ENCODE results near the gene ARHGAP18.

GRCh38 chr6:129717277-129717676, 7.3 kb upstream of the ARHGAP18 start:
- no peak for TF ChIP-seq EP300 (IDR thresholded peaks at IDR 0.05)
- TF ChIP-seq POLR2A (IDR thresholded peaks at IDR 0.05) = no peak
- no peak for TF ChIP-seq CTCF (IDR thresholded peaks at IDR 0.05)
- no peak for TF ChIP-seq POLR2AphosphoS5 (IDR thresholded peaks at IDR 0.05)
